CD4-positive, alpha-beta T cell treated with Interleukin-1 beta for 1 hour (primary cell): ENCODE results near the gene TVP23A.
"Not testable (repeated sequence)": the region's sequence is repeated elsewhere in the genome, so short reads cannot be mapped to it uniquely, and the experiment has no call there.

Experiments
- DNase-seq, 2 donors: peaks; one replicate each; pipeline ENCODE4 v3.0.0-alpha.2; 2020 to 2022

The TVP23A gene

DNA sequence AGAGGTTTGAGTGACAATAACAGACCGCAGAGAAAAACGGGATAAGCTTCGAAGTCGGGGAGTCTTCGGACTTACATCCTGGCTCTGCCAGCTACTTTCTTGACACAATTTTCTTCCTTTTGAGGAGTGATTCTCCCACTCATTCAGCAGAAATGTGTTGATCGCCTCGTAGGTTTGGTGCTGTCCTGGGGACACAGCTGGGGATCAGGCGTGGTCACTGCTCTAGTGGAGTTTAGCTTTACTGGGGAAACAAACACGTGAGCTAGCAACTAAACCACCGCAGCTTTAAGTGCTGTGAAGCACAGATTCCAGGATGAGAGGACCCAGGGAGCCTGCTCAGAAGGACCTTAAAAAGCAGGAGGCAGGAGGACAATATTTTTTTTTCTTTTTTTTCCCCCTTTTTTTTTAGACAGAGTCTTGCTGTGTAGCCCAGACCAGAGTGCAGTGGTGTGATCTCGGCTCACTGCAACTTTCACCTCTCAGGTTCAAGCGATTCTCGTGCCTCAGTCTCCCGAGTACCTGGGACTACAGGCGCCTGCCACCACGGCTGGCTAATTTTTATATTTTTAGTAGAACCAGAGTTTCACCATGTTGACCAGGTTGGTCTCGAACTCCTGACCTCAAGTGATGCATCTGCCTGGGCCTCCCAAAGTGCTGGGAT lies 74.1 kb downstream of the TVP23A start:
- no peak for DNase-seq

DNA sequence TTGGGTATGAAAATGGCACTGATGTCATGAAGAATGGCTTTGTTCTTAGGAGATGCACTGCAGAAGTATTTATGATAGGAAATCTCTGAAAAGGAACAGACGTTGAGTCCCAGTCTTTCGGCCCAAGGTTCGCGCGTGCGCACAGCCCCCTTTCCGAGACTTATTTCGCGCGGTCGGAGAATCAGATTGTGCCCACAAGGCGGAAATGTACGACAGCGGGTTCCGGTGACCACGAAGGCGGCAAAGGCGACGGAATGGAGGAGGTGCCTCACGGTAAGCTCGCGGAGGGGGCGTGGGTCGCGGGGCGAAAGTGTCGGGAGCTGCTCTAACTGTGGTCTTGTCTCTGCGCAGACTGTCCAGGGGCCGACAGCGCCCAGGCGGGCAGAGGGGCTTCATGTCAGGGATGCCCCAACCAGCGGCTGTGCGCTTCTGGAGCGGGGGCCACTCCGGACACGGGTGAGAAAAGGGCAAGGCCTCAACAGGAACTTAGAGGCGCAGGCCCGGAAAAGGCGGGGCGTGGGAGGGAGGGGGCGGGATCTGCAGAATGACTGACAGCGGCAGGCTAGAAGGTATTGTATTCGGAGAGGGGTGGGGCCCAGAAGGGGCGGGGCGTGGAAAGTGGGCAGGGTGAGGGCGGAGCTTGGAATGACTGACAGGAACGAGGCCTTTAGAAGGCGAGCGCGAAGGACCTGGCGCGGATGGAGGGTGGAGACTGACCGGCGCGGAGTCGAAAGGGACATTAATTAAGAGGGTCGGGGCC lies 74.8 kb downstream of the TVP23A start, which contains the start of gene NUBP1:
TSS of gene NUBP1 (plus strand) at position 233 of the 760 bp plus-strand sequence. CDS start at position 255, 22 bp downstream.
- peak; percentile 98 to 99 for DNase-seq

DNA sequence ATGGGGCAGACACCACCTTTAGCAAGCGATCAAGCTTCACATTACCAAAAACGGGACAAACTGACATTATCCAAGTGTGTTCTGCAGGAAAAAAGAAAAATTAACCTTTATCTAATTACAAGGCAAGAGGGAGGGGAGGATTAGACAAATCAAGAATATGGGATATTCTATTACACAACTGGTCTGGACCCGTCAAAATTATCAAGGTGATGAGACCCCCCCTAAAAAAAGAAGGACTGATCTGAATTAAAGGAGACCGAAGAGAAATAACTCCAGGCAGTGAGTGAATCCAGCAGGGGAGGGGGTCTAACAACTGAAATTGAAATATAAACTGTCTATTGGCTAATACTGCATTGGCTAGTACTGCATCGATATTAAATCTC lies 75.4 kb downstream of the TVP23A start:
- no peak for DNase-seq

DNA sequence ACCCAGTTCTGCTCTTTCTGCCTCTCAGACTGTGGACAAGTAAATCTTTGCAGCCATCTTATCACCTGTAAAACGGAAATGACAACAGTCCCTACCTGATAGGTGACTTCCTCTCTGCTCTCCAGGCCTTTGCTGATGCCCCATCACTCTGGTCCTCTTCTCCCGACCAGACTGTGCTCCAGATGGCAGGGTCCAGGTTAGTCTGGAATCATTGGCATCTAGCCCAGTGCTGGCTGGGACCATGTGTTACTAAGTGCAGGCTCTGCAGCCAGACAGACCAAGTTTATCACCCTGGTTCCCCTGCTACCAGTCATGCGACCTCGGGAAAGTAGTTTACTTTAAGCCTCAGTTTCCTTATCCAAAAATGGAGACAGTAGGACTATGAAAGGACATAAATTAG lies 76.8 kb downstream of the TVP23A start:
- DNase-seq: no peak

DNA sequence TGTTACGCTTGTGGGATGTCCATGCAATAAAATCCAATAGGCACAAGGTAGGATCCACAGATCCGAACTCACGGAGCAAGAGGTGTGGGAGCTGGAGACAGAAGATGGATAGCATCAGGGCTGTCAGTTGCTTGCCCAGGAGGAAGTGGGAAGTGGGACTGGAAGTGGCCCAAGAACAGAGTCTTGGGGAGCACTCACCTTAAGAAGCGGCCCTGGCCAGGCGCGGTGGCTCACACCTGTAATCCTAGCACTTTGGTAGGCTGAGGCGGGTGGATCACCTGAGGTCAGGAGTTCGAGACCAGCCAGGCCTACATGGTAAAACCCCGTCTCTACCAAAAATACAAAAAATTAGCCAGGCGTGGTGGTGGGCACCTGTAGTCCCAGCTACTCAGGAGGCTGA lies 77.3 kb downstream of the TVP23A start:
- not testable (repeated sequence) for DNase-seq

DNA sequence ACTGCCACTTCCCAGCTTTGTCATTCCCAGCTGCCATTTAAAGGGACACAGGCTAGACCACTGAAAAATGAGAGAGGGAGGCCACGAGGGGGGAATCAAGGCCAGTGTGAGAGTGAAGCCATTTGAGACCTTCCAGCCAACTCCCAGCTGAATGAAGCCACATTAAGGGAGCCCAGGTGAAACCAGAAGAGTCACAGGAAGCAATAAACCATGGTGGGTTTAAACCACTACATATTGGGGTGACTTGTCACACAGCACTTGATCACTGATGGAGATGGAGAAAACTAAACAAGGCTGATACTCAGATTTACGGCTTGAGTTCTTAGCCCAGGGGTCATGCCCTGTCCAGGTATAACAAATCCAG lies 77.8 kb downstream of the TVP23A start:
- DNase-seq: no peak

DNA sequence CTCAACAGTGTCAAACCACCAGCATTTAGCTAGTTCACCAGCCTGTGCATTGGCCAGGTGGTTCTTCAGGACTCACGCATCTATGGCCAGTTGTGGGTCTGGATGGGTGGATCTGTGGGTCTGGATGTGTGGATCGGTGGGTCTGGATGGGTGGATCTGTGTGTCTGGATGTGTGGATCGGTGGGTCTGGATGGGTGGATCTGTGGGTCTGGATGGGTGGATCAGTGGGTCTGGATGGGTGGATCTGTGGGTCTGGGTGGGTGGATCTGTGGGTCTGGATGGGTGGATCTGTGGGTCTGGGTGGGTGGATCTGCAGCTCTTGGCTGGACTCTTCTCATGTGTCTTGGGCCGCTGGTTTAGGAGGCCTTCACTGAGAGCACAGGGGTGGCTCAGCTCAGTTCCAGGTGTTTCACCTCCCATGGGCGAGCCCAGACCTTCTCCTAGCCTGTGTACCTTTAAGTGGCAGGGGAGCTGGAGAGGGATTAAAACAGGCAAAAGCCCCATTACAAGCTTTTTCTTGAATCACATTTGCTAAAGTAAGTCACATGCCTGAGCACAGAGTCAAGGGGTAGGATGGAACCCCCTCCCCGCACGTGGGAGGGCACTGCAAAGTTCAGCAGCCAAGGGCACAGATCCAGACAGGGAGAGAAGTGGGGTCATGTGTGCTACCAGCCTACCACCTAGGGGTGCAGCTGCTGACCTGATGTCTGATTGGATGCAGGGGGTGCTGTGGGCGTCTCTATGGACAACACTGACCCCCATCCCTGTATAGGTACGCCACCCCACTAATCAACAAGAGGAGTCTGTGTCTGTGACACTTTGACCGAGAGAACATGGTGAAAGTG lies 78.4 kb downstream of the TVP23A start:
- DNase-seq: no peak

DNA sequence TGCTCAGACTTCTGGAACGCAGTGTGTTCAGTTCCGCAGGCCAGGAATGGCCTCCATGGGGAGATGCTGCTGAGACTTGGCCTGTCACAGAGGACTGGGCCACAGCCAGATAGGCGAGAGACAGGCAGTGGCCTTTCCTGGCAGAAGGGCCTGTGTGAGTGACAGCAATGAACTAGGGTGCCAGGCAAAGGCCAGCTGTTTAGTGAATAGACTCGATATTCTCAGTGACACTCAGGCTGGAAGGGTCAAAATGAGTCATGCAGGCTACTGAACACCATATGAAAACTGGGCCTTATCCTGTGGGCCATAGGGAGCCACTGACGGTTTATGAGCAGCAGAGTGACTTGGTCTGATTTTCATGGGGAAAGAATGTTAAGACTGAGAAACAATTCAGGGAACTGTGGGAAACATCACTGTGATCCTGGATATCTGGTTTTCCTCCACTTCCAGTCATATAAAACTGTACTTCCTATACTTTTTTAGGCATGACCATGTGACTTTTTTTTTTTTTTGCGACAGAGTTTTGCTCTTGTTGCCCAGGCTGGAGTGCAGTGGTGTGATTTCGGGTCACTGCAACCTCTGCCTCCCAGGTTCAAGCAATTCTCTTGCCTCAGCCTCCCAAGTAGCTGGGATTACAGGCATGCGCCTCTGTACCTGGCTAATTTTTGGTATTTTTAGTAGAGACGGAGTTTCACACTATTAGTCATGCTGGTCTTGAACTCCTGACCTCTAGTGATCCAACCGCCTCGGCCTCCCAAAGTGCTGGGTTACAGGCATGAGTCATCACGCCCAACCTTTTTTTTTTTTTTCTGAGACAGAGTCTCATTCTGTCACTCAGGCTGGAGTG lies 80.1 kb downstream of the TVP23A start:
- DNase-seq: peak; percentile 36 to 65

DNA sequence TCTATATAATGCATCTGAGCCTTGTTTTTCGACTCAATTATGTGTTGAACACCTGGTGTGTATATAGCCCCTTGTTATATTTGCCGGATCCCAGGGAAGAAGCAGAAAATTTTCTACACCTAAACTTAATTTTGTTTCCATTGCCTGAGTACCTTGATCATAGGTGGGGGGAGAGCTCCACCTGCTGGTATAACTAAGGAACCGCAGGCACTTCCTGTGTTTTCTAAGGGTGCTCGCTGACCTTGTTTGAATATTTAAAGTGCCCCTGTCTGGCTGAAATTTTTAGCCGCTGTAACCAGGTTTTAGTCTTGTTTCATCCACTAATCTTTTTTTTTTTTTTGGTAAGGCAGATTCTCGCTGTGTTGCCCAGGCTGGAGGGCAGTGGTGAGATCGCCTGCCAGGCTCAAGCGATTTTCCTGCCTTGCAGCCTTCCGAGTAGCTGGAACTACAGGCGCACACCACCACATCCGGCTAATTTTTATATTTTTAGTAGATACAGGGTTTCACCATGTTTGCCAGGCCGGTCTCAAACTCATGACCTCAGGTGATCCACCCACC lies 81.4 kb downstream of the TVP23A start:
- DNase-seq: peak; percentile 79 to 84

DNA sequence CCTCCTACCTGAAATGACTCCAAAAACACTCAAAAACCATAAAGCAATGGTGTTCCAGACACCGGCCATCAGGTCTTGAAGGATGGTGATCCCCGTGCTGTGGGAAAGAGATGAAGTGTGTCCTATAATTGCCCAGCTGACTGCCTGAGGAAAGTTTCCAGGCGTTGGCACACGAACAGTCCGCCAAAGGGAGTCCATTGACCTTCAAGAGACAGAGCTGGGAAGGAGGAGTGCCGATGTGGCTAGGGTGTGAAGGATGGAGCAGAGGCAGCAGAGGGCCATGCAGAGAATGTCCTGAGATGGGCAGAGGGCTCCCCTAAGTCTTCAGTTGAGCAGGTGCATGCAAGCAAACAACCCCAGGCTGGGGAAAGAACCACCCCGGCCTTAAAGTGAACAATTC lies 86.8 kb downstream of the TVP23A start:
- no peak for DNase-seq

DNA sequence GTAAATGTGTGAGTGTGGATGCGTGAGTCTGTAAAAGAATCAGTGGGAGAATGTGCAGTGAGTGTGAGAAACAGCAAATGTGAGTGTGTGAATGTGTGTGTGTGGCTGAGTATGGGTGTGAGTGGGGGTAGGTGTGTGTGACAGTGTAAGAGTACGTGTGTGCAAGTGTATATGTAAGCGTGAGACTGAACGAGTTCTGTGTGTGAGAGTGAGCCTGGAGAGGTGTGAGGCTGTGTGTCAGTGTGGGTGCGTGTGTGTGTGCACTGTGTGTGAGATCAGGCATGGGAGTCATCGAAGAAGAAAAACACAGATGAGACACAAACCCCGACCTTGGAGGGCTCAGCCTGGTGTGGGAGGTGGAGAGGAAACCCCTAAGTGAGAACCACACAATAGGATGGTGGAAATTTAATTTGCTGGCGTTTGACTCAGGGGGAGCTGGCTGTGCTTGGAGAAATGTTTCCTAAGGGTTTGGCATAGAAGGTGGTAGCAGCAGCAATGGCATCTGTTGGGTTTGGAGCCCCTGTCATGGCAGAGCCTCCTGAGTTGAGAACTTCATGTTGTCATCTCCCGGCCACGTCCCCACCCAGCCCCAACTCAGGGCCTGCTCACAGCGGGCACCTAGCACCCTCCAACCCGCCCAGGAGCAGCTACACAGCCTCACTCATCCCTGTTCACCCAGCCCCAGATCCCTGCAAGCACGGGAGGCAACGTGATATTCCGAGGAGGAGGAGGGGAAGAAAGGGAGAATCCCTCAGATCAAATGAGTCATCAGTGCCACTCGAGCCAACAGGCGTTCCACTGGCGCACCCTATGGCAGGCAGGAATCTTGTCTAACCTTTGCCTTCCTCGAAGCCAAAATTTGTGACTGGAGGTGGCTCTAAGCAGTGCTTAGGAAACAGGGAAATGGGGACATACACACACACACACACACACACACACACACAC lies 89.2 kb downstream of the TVP23A start:
- no peak for DNase-seq

DNA sequence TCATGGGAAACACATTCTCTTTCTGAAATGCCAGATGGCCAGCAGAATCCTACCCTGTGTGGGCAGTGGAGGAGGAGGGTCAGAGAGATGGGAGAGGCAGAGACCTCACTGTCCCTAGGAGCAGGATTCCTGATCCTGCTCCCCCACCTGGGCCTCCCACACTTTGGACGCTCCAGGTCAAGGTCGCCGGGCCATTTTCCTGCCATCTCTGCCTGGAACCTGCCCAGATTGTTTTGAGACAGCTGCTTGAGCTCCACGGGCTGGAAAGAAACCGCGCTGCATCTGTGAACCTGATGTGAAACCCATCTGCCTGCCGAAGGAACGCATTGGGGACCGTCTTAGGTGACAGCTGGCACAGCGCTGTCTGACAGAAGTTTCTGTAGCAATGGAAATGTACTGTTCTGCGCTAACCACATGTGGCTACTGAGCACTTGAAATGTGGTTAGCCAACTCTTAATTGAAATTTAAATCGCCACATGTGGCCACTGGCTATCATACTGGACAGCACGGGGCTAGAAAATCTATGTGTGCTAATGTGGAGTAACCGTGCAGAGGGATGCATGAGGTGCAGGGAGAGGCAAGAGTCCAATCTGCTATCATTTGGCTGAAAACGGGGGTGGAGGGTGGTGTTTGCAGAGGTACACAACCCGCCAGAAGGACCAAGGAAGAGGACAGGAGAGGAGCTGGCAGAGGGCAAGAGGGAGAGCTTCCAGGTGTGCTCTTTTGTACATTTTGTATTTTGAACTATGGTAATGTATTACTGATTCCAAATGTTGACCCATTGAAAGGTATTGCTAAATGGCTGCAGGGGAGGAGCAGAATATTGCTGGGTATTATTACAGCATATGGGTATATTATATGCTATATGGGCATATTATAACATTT lies 90.3 kb downstream of the TVP23A start:
- no peak for DNase-seq
